ENCODE data around the gene RANBP1. TPM values are rescaled to one million over a fixed set of nuclear protein-coding genes. Genes with fewer than 3 reads are reported as not detected.

RANBP1 gene
- total and polyA plus RNA-seq, 9 of the 15 experiments (the other 6 are each of a cell fraction or from before 2014, with no cell fraction given) = 162 to 2,891 (median 1,289) TPM

DNA sequence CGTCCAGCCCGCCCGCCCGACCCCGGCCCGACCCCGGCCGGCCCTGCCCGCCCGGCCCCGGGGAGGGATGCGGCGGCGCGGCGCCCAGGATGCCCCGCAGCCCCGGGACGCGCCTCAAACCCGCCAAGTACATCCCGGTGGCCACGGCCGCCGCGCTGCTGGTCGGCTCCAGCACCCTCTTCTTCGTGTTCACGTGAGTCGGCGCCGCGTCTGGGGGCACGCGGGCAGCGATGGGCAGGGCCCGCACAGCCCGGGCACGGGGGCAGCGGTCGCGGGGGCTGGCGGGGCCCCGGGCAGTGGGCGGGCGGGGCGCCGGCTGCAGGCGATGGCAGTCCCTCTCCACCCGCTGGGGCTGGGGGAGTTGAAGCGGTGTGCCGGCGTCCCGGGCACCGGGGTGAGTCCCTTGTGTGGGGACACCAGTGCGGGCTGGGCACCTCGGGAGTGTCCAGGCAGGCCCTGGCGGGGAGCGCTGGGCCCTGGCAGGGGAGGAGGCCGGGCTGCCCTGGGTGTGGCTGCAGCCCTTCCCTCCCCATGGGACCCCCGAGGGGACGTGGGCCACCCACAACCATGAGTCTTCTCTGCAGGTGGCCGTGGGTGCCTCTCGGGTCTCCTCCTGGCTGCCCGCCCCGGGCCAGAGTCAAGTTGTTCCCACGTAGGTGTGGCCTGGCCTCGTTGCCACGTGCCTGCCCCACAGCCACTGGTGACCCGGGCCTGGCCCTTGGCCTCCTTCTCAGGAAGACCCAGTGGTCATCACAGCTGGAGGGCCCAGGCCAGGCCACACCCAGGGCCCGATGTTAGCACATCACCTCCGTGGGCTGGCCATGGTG is 16.2 kb downstream of the RANBP1 start (continued):
- TF ChIP-seq UBTF (IDR thresholded peaks at IDR 0.05; ENCODE audit: borderline replicate concordance in 1 of 2, low read depth in 2 of 2, low read length in 2 of 2) (no peak), ZBTB8A (IDR thresholded peaks at IDR 0.05; ENCODE audit: partially characterized antibody) (no peak), ASH1L (IDR thresholded peaks at IDR 0.05; ENCODE audit: borderline replicate concordance, low read depth, partially characterized antibody) (no peak), MCM7 (IDR thresholded peaks at IDR 0.05) (no peak), GABPB2 (CRISPR knock-in tag; conservative IDR thresholded peaks at IDR 0.05) (no peak), SAP30 (IDR thresholded peaks at IDR 0.05; ENCODE audit: borderline replicate concordance, insufficient read depth, low read depth, low read length, poor library complexity, severe bottlenecking) (peak; percentile 87), DPF2 (IDR thresholded peaks at IDR 0.05) (peak; percentile 21; the same call in 1 of the 2 replicates), HDAC2 (IDR thresholded peaks at IDR 0.05) (no peak), FOXK1 (CRISPR knock-in tag; IDR thresholded peaks at IDR 0.05; ENCODE audit: borderline replicate concordance) (no peak), ZNF408 (CRISPR knock-in tag; IDR thresholded peaks at IDR 0.05; ENCODE audit: low read depth) (no peak), PRMT5 (CRISPR knock-in tag; IDR thresholded peaks at IDR 0.05) (no peak), C11orf30 (IDR thresholded peaks at IDR 0.05; ENCODE audit: low read depth) (no peak), CAMTA2 (CRISPR knock-in tag; conservative IDR thresholded peaks at IDR 0.05) (no peak), CSDE1 (IDR thresholded peaks at IDR 0.05) (no peak), PTTG1 (tag; IDR thresholded peaks at IDR 0.05; ENCODE audit: low read depth) (no peak), ZEB2 (IDR thresholded peaks at IDR 0.05) (no peak), BCL6 (CRISPR knock-in tag; IDR thresholded peaks at IDR 0.05) (no peak), MCM3 (IDR thresholded peaks at IDR 0.05) (no peak), DDX20 (tag; IDR thresholded peaks at IDR 0.05; ENCODE audit: low read depth) (no peak), ZNF354B (CRISPR knock-in tag; IDR thresholded peaks at IDR 0.05) (no peak), ZC3H4 (CRISPR knock-in tag; IDR thresholded peaks at IDR 0.05; ENCODE audit: borderline replicate concordance) (no peak), ZBTB1 (CRISPR knock-in tag; IDR thresholded peaks at IDR 0.05; ENCODE audit: borderline replicate concordance, low read depth) (no peak), ILK (tag; IDR thresholded peaks at IDR 0.05; ENCODE audit: borderline replicate concordance, low read depth) (no peak), ZNF12 (CRISPR knock-in tag; IDR thresholded peaks at IDR 0.05) (no peak), ZSCAN29 (IDR thresholded peaks at IDR 0.05) (no peak), LEF1 (IDR thresholded peaks at IDR 0.05) (no peak), E2F3 (CRISPR knock-in tag; IDR thresholded peaks at IDR 0.05) (no peak; the same call in 1 of the 2 replicates)
- TF ChIP-seq, protein P1, sequence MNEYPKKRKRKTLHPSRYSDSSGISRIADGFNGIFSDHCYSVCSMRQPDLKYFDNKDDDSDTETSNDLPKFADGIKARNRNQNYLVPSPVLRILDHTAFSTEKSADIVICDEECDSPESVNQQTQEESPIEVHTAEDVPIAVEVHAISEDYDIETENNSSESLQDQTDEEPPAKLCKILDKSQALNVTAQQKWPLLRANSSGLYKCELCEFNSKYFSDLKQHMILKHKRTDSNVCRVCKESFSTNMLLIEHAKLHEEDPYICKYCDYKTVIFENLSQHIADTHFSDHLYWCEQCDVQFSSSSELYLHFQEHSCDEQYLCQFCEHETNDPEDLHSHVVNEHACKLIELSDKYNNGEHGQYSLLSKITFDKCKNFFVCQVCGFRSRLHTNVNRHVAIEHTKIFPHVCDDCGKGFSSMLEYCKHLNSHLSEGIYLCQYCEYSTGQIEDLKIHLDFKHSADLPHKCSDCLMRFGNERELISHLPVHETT (CRISPR knock-in tag; conservative IDR thresholded peaks at IDR 0.05 in 1 of 2, IDR thresholded peaks at IDR 0.05 in 1 of 2) = no peak

All from K562 (cell line).